Activated CD4-positive, CD25-positive, alpha-beta regulatory T cell treated with anti-CD3 and anti-CD28 coated beads, Interleukin-2, amount 50 U/mL, for 72 hours (primary cell): ENCODE data around the gene WRAP73.

Experiments
- DNase-seq: peaks from one replicate; pipeline ENCODE4 v3.0.0; 2021

Gene WRAP73

DNA sequence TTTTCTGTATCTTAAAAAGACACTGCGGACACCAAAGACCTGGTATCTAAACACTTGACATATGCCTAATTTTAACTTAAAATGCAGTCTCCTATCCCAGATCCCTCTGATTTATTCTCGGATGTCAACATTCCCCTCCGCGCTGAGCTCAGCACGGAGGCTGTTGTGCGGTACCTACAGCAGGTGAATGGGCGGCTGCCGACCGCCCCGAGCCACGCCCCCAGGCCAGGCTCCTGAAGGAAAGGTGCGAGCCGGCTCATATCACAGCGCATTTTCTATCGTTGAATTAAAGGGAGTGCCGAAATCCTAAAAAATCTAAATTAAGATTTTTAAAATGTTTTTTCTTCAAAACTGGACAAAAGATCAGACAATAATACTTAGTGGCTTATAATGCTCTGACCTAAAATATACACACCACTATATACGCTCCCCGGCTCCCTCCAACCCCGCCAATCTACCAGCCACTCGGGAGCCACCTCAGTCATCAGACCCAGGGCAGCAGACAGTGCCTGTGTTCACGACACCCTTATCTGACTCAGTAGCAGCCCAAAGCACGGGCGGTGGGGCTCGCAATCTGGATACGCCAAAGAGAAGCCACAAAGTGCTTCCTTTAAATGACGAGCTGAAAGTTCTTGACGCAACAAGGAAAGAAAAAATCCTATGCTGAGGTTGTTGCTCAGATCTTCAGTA lies 4.1 kb downstream of the WRAP73 start:
- no peak for DNase-seq

DNA sequence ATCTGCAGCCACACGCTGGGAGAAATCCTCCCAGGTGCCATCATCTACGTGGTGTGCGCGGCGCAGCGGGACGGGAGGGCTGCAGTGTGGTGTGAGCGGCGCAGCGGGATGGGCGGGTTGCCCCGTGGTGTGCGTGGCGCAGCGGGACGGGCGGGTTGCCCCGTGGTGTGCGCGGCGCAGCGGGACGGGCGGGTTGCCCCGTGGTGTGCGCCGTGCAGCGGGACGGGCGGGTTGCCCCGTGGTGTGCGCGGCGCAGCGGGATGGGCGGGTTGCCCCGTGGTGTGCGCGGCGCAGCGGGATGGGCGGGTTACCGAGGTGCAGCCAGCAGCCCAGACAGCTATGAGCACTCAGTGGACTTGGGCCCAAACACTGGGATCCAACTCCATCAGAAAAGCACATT lies 4.7 kb downstream of the WRAP73 start:
- no peak for DNase-seq

DNA sequence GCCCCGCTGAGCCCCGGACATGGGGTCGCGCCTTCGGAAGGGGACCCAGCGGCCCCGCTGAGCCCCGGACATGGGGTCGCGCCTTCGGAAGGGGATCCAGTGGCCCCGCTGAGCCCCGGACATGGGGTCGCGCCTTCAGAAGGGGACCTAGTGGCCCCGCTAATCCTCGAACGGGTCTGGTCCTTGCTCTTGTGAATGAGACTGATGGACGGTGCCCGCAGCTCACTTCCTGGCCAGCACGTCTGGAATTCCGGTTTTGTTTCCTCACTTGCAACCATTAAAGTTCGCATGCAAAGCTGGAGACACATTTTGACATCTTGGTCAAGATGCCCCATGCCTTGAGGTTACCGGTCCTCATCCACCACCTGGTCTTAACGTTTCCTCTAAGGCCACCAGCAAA lies 5.6 kb downstream of the WRAP73 start:
- DNase-seq, result no peak

DNA sequence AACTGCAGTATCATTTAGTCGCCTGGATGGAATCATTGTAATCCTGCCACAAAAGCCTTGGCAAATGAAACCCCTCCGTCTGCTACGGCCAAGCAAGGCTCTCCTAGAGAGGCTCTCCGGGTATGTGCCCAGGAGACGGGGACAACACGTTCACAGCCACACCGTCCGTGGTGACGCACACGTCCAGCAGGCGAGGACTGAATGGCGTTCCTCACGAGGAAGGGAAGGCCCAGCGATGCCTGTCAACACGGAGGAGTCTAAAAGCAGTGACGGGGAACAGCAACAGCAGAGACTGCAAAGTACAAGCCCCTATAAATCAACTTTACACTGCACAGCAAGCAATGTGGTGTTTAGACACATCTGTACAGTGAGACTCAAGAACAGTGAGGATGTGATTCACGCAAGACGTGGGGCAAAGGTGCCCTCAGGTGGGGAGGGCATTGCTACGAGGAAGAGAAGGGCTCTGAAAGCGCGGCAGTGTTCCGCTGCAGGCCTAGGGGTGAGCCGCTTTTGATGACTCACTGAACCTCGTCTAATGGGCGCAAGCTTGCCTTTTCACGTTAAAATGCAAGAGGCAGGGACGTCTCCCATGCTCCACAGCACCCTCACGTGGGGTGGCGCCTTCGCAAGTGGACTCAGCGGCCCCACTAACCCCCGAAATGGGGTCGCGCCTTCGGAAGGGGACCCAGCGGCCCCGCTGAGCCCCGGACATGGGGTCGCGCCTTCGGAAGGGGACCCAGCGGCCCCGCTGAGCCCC lies 6.8 kb downstream of the WRAP73 start:
- no peak for DNase-seq

DNA sequence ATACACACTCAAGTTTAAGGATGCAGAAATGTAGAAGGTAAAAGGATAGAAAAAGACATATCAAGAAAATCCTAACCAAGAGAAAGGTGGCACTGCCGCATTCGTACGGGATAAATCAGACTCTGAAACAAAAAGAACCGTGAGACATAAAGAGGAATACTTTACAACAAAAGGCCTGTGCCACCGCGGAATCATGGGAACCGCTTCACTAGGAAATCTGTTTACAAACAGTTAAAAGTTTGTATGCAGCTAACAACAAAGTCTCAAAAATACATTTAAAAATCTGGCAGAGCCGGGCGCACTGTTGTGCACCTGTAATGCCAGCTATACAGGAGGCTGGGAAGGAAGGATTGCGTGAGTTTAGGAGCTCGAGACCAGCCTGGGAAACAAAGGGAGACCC lies 8.1 kb downstream of the WRAP73 start:
- DNase-seq, result no peak

DNA sequence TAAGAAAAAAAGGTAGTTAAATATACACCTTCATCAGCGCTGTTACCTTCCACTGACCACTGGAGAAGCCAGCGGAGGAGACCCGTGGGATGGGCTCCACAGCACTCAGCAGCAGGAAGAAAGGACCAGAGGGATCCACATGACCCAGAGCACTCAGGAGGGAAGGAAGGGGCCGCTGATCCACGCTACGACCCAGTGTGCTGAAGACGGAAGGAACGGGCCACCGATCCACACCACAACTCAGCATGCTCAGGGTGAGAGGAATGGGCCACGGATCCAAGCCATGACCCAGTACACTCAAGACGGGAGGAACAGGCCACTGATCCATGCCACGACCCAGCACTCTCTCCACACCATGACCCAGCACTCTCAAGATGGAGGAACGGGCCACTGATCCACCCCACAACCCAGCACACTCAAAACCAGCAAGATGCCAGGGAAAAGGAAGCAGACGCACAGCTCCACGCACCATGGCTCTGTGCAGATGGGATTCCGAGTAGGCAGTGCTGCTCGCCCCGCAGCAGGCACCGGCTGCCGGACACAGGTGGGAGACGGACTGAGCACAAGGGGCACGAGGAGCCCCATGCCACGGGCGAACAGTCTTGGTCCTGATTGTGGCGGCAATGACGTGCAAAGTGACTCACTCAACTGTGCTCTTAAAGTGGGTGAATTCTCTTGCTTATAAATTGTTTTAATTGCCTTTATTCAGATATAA lies 8.7 kb downstream of the WRAP73 start:
- DNase-seq, result no peak

DNA sequence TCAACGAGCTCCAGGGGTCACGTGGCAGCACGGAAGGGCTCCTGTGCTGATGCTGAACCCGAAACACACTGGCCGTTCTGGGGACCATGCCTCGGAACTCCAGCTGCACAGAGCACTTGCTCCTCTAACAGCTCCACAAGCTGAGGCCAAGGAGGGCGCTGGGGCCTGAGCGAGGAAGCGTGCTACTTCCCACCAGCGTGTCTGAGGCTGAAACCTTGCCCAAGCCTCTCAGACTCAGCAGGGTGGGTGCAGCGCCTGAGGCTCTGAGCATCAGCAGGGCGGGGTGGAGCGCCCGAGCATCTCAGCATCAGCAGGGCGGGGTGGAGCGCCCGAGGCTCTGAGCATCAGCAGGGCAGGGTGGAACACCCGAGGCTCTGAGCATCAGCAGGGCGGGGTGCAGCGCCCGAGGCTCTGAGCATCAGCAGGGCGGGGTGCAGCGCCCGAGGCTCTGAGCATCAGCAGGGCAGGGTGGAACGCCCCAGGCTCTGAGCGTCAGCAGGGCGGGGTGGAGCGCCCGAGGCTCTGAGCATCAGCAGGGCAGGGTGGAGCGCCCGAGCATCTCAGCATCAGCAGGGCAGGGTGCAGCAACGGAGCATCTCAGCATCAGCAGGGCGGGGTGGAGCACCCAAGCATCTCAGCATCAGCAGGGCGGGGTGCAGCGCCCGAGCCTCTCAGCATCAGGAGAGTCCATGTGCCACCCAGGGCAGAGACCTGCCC lies 9.6 kb downstream of the WRAP73 start:
- no peak for DNase-seq

DNA sequence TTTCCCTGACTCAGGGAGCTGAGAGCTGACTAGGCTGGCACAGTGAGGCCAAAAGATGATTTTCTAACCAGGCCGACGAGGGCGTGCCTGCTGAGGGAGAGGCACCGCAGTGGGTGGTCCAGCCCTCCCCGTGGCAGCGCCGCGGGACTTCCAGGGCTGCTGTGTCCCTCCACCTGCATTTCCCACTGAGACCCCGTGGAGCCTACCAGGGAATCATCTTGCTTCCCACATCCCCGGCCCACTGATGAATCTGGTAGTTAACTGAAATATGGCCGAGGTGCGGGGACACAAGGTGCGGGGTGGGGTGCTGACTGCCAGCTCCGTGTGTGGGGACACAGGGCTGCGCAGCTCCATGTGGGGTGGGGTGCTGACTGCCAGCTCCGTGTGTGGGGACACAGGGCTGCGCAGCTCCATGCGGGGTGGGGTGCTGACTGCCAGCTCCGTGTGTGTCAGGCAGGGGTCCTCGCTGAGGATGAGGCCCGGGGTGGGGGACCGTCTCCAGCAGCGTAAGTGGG lies 10.4 kb downstream of the WRAP73 start:
- no peak for DNase-seq

DNA sequence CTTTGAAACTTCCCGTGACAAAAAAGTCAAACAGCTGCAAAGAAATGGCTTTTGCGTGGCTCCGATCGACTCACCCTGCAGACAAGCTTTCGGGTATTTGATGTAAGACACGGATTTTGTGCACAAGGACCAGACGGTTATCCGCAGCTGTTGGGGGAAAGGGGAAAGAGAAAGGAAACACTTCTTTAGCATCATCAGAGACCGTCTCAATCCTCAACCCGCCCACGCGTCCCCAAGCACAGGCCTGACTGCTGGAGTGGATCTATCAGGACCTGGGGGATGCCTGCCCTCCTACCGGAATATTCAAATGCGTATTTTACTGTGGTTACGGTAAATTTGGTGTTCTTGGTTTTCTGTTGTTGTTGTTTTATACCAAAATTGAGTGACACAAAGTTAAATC lies 11.2 kb downstream of the WRAP73 start:
- no peak for DNase-seq

DNA sequence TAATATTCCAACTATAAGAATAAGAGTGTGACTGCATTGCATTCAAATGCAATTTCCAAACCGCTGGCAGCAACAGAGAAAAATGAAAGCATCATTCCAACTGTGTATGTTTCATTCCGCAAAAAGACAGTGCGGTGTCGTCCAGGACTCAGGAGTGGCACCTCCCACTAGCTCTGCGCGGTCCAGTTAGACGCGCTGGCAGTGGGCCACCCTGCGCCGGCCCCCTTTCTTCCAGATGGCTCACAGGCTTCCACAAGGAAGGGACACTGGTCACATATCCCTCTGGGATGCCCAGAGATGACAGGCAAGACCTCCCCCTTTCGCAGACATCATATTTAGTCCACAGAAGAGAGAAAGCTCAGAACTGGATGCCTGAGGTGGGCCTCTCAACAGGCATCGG lies 11.9 kb downstream of the WRAP73 start:
- DNase-seq, result no peak

DNA sequence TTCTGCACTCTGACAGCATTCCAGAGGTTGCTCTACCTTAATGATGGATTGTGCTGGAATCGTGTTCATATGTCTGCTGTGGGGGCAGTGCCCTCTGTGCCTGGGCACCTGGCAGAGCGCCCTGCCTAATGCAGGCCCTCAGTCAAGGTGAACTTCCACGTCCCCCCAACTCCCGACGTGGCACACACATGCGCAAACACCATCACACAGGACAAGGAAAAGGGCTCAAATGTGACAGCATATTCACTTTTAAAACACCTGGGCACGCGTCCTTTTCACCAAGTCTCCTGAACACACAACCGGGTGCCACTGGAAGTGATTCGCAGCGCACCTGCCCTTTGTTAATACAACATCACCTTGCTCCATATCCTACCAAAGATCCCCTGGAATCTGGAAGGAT lies 13.4 kb downstream of the WRAP73 start:
- DNase-seq, result no peak

DNA sequence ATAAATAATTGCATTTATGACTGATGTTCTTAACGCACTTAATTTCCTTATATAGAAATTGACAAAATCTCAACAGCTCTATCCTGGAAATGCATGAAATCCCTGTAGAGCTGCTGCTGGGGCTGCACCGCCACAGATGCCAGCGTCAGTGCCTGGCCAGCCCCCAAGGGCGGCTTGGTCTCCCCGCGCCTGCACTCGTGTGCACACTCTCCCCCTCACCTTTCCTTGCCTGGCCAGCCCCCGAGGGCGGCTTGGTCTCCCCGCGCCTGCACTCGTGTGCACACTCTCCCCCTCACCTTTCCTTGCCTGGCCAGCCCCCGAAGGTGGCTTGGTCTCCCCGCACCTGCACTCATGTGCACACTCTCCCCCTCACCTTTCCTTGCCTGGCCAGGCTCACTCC lies 13.8 kb downstream of the WRAP73 start:
- no peak for DNase-seq

DNA sequence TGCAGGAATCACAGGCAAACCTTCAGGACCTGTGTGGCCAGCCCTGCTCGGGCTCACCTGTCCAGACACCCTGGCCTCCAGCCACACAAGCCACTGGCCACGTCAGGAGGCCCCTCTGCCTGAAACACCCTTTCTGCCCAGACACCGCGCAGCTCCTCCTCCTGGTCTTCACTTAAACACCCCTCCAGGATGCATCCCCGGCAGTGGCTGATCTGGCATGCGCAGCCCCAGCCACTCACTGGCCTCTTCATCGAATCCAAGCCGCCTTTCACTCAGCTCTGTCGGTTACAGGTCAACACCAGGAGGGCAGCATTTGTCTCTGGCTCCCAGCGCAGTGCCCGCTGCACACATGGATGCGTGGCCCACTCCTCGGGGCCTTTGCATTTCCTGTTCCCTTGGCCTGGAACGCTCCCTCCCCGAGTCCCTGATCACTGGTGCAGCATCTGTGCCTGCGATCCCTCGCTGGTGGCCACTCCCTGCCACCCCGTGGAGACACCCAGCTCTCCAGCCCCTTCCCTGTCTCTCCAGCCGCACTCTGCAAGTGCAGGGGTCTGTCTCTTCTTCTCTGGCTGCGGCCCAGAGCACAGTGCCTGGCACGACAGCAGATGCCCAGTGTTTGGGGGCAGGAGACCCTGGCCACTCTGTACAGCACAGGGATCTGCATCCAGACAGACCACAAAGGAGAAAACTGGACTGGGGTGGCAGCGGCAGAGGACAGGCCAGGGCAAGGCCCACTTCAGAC lies 15.7 kb downstream of the WRAP73 start:
- no peak for DNase-seq

DNA sequence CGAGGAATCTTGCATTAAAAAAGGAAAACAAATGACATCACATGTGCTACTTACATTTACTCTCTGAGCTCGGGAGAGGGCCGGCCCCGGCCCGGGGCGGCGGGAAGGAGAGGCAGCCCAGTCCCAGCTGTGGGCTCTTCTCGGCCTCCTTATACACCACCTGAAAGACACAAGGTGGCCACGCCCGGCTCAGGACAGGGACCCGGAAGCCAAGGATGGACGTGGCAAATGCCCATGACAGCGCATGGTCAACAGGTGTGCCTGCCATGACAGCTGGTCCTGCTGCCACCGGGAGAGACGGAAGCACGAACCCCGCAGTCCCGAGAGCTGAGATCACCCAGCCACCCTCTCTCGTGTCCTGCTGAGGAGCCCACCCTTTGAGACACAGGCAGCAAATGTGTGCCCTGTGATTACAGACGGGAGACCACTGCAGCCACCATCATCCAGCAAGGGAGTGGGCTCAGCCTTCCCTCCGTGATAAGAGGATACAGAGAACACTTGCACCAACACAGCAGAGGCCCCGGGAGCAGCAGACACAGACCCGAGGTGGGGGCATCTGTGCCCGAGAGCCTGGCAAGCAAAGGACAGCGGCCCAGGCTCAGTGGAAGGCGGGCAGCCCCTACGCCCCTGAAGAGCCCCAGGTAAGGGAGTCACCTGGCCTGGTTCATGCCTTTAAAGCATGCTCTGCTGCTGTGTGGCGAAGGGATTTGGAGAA lies 16.4 kb downstream of the WRAP73 start:
- no peak for DNase-seq

DNA sequence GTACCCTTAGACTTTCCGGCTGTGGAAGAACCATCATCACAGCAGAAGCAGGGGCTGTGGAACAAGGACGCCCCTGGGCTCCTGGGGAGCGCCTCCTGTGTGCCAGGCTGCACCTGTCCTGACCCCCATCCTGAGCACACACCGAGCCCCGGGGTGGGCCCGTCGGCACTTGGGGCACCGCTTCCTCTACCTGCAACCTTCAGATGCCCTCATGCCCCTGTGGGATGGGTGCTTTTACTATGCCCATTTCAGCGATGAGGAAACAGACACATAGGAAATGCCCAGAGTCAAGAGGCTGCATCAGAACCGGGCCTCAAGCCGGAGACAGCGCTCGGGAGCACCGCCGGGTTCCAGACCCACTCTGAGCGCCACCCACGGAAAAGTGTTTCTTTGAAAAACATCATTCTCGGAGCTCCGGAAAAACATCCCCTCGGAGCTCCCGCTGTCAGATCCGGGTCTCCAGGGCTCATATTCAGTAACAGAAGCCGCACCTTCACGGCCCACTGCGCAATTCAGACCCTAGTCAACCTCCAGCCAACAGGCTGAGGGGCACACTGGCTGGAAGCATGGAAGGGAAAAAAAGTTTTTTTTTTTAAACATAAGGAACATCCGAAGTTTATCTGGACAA lies 17.1 kb downstream of the WRAP73 start:
- DNase-seq, result no peak

DNA sequence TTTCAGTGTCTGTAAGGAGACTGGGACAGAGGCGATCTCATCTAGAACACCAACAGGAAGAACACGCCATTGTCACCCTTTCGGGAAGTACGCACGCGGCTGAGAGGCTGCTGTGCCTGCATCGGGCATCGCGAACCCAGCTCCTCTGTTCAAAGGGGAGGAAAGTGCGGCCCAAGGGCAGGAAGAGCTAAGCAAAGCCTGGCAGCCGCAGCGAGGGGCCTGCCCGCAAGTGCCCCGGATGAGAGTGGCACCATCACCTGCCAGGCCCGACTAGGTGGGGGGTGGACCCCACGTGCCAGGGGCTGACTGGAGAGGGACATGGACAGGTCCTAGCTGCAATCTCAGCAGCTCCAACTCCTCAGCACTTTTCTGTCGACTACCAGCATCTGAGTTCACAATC lies 17.6 kb downstream of the WRAP73 start:
- DNase-seq, result no peak

DNA sequence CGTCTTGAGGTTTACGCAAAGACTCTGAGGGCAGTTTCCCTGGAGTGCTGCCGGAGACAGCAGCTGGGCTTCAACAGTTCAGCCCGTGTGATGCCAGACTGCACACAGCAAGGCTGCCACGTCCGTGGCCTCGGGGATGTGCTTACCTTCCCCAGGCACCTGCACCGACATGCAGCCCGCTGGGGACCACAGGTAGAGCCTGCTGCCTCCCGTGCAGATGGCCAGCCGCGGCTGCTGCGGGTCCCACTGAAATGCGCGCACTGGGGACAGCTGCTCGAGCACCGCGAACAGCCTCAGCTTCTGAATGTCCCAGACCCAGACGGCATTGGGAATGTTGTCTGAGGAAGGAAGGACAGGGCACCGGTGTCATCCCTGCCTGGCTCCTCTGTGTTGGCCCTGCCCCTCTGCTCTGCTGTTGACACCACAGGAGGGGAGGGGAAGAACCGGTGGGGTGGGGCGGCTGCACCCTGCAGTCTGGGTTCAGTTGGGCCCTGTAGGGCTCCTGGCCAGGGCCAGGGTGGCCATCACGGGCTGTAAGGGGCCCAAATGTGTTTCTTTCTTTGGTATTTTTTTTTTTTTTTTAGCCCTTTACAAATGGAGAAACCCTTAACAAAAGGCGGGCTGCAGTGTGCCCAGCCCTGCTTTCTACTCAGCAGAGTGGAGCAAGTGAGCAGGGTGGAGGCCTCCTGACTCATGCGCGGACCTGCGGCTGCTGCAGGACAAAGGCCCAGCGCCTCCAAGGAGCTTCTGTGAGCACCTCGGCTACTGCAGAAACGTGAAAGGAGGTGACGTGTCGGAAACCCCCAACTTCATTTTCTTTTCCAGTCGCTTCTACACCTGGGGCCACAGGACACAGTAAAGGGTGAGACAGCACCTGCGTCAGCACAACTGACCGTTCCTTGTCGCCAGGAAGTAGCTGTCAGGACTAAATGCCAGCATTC lies 18.3 kb downstream of the WRAP73 start:
- no peak for DNase-seq

DNA sequence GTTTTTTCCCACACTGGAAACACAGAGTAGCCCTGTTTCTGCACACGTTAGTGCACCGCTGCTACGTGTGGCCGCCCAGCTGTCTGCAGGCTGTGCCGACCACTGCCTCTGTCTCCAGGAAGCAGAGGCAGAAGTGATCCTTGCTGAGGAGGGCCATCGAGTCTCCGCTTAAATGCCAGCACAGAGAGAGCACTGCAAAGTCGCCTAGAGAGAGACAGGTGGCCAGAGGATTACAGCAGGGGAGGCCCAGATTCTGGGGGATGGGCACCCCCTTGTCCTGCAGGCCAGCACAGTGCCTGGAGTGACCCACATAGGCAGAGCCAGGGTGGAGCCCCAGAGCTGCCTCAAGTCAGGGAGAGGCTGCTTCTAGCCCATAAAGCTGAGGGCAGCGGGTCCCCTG lies 19.0 kb downstream of the WRAP73 start:
- no peak for DNase-seq

DNA sequence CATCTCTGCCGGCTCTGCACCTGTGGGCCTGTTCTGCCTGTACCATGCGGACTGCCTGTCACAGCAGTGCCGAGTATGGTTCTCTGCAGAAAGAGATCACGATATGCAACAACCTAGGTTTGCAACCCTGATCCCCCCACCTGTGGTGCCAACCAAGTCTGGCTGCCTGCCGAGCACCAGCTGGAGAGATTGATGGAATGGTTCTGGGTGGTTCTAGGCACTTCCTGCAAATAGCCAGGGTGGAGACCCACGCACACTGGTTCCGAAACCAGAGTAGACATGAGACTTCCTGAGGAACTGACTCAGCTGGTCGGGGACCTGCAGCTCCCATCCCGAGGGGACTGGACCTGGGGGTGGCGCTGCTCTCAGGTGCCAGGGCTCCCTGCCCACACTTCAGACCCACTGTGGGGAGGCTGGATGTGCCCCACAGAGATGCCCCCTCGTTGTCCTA lies 19.7 kb downstream of the WRAP73 start:
- DNase-seq, result no peak

DNA sequence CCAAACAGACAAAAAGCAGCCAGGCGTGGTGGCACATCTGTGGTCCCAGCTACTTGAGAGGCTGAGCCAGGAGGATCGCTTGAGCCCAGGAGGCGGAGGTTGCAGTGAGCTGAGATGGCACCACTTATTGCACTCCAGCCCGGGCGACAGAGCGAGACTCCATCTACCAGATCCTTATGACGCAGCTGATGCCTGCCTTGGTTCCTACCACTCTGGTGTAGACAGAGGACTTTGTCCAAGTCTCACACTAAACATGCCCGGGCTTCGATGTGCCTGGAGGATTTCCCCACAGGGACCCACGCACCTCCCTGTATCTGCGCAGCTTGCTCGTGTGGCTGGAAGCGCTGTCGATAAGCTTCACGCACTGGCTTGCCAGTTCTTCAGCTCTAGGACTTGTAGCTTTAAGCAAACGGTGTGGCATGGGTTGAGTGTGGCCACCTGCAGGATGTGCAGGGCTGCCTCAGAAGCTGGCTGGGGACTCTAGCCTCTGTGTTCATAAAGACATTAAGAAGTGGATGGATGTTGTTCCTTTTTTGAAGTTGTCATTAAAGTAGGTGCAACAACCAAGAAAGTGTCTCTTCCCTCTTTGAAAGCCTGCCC lies 20.2 kb downstream of the WRAP73 start:
- no peak for DNase-seq
